H54 (cell line): Measurements from ENCODE around the gene RNF149.
"Not testable (repeated sequence)": the region's sequence is repeated elsewhere in the genome, so short reads cannot be mapped to it uniquely, and the experiment has no call there.

Experiments
- DNase-seq: peaks from one replicate; pipeline ENCODE4 v3.0.0; 2011; ENCODE audit warnings: low spot score, mixed read lengths; ENCODE audit not compliant: insufficient read length
- FAIRE-seq: peaks from 3 replicates; lab custom pipeline; 2011; peaks lifted over from hg19 to GRCh38; lab: Jason Lieb, UNC
- POLR2A ChIP-seq: IDR thresholded peaks from 2 replicates; pipeline ENCODE4 v1.6.1; 2011; ENCODE audit warnings: low read depth, mild to moderate bottlenecking, low read length

Gene RNF149, protein sequence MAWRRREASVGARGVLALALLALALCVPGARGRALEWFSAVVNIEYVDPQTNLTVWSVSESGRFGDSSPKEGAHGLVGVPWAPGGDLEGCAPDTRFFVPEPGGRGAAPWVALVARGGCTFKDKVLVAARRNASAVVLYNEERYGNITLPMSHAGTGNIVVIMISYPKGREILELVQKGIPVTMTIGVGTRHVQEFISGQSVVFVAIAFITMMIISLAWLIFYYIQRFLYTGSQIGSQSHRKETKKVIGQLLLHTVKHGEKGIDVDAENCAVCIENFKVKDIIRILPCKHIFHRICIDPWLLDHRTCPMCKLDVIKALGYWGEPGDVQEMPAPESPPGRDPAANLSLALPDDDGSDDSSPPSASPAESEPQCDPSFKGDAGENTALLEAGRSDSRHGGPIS

DNA sequence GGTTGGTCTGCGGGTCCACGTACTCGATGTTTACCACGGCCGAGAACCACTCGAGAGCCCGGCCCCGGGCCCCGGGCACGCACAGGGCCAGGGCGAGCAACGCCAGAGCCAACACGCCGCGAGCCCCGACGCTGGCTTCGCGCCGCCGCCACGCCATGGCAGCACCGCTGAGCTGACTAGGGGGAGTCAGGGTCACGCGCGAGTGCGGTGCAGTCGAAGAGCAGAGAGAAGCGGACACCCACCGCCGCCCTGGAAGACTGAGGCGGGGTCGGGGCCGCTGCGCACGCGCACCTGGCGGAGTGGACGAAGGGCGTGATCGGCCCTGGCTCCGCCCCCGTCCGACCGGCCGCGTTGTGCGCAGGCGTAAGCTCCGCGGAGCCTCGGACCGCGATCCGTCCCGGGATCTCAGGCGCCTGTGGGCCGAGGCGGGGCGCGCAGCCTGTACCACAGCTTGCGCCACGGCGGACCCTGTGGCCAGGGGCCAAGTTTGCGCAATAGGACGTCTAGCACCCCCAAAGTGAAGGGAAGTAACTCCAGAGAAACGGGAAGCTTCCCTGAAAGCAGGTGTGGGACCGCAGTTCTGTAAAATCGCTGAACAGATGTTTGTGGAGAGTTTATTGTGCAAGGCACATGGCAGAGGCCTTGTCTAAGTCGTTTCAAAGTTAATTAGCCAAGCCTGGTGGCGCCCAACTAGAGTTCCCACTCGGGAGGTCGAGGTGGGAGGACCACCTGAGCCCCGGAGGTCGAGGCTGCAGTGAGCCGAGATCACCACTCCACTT is at the start of gene RNF149:
Gene RNF149 (minus strand): TSS at position 270 of the 779 bp plus-strand sequence. CDS start 113 bp downstream, at position 157.
- no peak for FAIRE-seq

DNA sequence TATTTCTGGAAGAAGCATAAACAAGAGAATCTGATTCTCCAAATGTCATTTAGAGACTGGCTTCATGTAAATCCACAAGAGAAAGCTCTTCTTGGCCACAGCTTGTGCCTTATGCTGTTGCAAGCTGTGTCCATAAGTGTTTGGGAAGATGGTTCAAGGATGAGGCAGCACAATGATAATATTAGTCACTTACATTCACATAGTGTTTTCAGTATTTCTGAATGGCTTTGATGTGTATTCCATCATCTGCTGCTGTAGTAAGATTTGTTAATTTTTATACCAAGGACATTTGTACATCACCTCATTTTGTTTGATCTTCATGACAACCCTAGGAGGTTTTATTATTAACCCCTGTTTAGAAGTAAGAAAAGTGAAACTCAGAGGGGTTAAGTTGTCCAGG is 48.9 kb upstream of the RNF149 start:
- TF ChIP-seq POLR2A = no peak
- FAIRE-seq (no peak), DNase-seq (no peak)

More for the DNA sequence above, at the start of gene RNF149:
- peak; percentile 51 for TF ChIP-seq POLR2A
- DNase-seq = peak; percentile 55

DNA sequence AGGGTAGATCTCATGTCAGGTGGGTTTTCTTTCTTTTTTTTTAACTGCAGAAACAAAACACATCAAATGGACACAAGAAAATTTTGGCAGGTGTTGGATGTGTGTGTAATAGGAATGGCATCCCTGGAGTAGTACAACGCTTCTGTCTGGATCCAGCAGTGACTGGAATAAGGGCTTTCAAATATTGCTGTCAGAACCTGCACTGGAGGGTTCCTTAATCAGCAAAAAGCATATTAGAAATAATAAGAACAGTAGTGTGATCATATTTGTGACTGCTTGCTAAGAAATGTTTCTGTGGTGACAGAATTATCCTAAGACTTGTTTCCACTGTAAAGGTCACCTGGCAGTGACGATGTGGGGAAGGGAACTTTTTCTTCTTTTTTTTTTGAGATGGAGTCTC is 48.0 kb upstream of the RNF149 start:
- TF ChIP-seq POLR2A = no peak
- FAIRE-seq = peak; percentile 78
- DNase-seq = no peak

DNA sequence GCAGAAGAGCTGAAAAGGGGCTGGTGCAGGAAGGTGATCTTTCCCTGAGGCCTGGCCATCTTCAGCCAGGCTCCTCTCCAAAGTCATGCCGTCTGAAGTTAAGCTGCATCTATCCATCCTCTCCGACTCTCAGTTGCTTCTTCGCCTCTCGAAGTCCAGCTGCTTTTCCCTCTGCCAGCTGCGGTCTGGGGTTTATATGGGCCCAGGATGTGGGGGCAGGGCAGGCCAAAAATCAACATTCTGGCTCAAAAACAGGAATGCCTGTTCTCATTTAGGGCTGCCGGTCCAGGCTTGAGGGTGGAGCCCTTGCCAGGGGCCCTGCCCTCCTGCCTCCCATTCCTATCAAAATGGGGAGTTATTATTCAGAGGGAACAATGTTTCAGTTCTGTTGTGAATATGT is 47.6 kb upstream of the RNF149 start:
- no peak for TF ChIP-seq POLR2A
- DNase-seq = no peak
- no peak for FAIRE-seq

DNA sequence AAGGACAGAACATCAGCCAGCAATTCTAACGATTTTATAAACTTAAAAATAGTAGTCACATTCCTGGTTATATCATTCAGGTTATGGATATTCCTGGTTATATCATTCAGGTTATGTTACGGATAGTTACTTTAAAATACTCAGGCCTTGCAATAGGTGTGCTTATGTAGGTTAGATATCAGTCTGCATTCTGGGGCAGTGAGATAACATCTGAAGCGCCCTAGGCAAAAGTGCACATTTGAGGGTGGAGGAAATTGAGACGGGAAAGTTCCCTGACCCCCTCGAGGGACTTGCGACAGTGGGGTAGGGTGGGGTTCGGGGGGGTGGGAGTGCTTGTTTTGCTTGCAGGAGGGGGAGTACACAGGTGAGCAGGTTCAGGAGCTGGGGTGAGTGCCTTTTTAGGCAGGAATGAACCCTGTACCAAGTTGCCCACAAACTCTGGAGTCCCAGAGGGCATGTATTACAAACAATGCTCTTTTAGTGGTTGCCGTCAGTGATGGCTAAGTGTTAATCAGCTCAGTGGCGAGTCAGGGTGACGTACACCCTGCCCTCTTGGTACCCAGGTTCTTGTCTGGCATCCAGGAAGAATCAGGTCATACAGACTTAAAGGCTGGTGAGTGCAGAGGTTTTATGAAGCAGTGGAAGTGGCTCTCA is 47.0 kb upstream of the RNF149 start:
- no peak for DNase-seq
- TF ChIP-seq POLR2A = no peak
- peak; percentile 11 for FAIRE-seq

DNA sequence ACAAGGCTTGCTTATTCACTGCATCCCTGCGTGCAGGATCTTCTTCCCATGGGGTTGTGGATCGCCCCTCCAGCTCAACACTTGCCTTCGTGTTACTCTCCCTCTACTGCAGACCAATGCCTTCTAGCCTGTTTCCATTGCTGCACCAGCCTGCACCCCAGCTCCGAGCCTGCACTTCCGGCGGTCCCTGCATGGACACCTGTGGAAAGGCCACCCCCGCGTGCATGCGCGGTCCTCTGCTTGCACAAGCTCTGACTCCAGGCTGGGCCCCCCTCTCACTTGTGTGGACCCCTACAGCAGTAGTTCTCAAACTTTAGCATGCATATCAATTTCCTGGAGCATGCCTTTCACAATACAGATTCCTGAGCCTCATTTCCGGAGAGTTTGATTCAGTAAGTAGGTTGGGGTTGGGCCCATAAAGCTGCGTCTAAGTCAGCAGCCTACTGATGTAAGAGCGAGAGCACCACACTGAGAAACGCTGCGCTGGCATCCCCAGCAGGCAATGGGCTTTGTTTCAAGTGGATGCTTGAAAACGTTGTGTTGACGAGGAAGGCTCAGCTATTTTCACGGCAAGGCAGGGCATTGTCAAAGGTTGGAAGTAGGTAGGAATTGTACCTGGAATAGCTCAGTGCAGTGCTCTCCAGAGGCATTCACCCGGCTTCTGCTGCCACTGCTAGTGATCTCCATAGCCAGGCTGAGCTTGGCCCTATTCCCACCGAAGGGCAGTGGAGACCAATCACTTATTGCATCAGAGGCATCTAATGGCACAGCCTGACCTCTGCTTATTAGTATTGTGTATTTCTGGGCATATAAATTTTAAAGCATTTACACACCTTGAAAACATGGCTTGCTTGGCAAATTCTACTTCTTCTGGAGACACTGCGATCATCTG is 46.2 kb upstream of the RNF149 start:
- FAIRE-seq = no peak
- no peak for TF ChIP-seq POLR2A
- DNase-seq = no peak

DNA sequence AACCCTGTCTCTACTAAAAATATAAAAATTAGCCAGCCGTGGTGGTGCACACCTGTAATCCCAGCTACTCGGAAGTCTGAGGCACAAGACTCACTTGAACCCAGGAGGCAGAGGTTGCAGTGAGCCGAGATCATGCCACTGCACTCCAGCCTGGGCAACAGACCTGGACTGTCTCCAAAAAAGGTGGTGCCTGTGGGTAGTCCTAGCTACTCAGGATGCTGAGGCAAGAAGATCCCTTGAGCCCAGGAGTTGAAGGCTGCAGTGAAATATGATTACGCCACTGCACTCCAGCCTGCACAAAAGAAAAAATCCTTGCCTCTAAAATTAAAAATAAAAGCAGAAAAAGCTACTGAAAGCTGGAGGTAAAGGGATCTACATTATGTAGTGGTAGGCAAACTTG is 44.1 kb upstream of the RNF149 start:
- FAIRE-seq, DNase-seq: not testable (repeated sequence)

DNA sequence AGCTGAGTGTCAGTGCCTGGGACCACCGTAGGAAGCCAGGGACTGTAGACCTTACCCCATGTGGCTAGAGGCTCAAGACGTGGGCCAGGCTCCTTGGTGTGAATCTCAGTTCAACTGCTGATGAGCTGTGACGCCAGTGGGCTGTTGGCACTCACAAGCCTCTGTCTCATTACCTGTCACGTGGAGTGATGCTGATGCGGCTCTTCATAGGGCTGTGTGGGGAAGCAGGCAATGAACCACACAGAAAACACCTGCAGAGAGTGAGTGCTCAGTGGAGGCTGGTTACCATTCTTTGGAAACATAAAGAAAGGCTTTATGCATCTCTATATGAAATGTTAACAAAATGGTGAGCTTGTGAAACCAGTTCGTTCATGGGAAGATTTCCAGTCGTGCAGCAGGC is 42.7 kb upstream of the RNF149 start:
- DNase-seq = no peak
- FAIRE-seq = no peak
- TF ChIP-seq POLR2A = no peak

DNA sequence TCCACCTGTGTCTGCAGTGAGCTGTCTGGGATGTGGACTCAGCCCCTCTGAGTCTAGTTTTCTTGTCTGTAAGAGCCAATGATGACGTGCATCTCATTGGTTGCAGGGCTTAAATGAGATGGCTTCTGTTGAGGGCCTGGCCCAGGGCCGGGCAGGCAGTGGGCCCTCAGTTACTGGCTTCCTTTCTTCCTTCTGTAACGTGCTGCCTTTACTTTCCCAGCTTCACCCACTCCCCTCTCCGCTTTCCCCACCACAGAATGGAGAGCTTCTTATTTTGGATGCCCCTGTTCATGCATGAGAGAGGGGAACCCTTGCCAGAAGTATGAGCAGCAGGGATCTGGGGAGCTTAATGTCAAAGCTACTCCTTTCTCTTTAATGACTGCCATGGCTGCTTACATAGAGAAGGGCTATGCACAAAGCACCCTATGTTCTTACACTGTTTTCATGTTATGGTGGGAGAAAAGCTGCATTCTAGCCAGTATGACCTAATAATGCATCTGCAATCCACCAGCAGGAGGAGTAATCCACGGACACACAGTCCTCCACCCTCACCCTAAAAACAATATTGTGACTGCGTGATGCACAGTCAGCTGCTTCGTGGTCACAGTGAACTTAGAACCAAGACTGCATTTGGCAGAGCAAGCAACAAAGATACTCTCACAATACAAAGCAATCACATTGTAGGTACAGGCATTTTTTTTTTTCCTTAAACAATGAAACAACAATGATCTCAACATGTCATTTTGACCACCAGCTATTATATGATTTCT is 41.6 kb upstream of the RNF149 start:
- no peak for TF ChIP-seq POLR2A
- peak; percentile 48 for DNase-seq
- peak; percentile 97 for FAIRE-seq

DNA sequence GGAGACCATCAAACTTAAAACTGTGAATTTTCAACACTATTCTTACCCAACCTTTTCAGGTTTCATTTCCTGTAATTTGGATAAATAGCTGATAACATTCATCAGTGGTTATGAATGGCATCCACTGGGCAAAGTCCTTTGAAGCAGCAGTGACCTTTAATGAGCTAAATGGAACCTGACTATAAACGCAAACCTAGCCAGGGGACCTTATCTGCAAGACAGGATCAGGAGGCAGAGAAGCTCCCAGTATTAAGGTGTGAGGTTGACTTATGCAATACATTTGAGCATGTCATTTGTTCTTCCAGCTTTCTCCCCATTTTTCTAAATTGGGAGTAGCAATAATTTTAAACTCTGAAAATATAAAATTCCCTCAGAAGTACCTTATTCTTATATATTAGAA is 40.4 kb upstream of the RNF149 start:
- no peak for TF ChIP-seq POLR2A
- DNase-seq (no peak), FAIRE-seq (no peak)

DNA sequence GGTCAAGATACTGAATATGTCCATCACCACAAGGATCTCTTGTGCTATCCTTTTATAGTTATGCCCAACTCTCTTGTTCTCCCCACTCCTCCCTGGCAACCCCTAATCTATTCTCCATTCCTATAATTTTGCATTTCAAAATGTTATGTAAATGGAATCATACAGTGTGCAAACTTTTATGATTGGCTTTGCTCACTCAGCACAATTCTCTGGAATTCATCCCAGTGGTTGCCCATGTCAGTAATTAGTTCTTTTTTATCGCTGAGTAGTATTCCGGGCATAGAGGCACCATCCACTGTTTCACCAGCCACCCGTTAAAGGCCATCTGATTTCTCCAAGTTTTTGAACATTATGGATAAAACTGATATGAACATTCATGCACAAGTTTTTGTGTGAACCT is 38.4 kb upstream of the RNF149 start:
- FAIRE-seq (no peak), DNase-seq (no peak)
- no peak for TF ChIP-seq POLR2A

DNA sequence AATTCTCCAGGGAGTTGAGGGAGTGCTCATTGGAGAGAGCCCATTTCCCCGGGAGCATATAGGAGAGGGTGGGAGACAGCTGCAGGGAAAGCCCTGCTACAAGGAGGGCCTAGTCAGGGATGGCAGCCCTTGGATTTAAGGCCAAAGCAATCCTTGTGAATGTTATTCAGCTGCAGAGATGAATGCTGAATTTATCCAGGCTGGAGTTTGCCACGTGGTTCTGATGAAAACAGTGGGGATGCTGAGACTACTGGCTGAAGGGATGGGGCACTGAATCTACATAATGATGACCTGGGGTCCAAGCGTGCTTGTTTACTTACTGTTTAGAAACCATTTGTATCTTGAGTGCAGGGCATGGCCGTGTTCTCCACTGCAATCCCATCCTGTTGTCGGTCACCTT is 35.6 kb upstream of the RNF149 start:
- no peak for DNase-seq
- TF ChIP-seq POLR2A = no peak
- no peak for FAIRE-seq
